Endothelial cell (in vitro differentiated cells): ENCODE data around the gene CA7. TPM values are rescaled to one million over a fixed set of nuclear protein-coding genes. Genes with fewer than 3 reads are reported as not detected.

ENCODE experiments used
- DNase-seq: peaks from one replicate; pipeline ENCODE4 v3.0.0; 2021; ENCODE audit warnings: low spot score
- H3K27ac Mint-ChIP-seq: one replicate; pipeline ENCODE4 v1.8.0; 2021; ENCODE audit warnings: mixed read lengths, inconsistent platforms; ENCODE audit not compliant: unreplicated experiment
- H3K27me3 Mint-ChIP-seq: one replicate; pipeline ENCODE4 v1.8.0; 2021; ENCODE audit warnings: mild to moderate bottlenecking, moderate library complexity, mixed read lengths, inconsistent platforms; ENCODE audit not compliant: unreplicated experiment
- H3K36me3 Mint-ChIP-seq: one replicate; pipeline ENCODE4 v1.8.0; 2021; ENCODE audit warnings: mild to moderate bottlenecking, low read depth, mixed read lengths, inconsistent platforms; ENCODE audit not compliant: unreplicated experiment
- H3K4me1 Mint-ChIP-seq: one replicate; pipeline ENCODE4 v1.8.0; 2021; ENCODE audit warnings: mild to moderate bottlenecking, mixed read lengths, inconsistent platforms; ENCODE audit not compliant: unreplicated experiment
- H3K4me3 Mint-ChIP-seq: one replicate; pipeline ENCODE4 v1.8.0; 2021; ENCODE audit warnings: mild to moderate bottlenecking, mixed read lengths, inconsistent platforms; ENCODE audit not compliant: unreplicated experiment
- H3K9me3 Mint-ChIP-seq: one replicate; pipeline ENCODE4 v1.8.0; 2021; ENCODE audit warnings: mixed read lengths, inconsistent platforms; ENCODE audit not compliant: unreplicated experiment
- CTCF ChIP-seq: fragments of 200-600 bp; sonication (generic); IDR thresholded peaks from one replicate; pipeline ENCODE4 v1.5.0; 2021; ENCODE audit warnings: antibody characterized with exemption; ENCODE audit not compliant: unreplicated experiment
- total RNA-seq: library from RNA; stranded (reverse); fragmentation: NEBNext Ultra II Directional; extraction: Animal tissue kit (Norgen Biotek cat#: 25700); gene quantifications from one replicate; pipeline ENCODE4 v1.2.1, GENCODE V29; 2021; ENCODE audit not compliant: unreplicated experiment

The CA7 gene
- total RNA-seq, 1 donor from 2014 or later, result not detected

GRCh38 chr16:66857437-66857836 lies 13.2 kb downstream of the CA7 start:
- no peak overlapping the region for H3K27ac Mint-ChIP-seq
- no peak overlapping the region for H3K4me3 Mint-ChIP-seq
- no peaks in the 10 kb centered on the region for H3K4me1 Mint-ChIP-seq
- no peaks in the 10 kb centered on the region for H3K36me3 Mint-ChIP-seq
- H3K27me3 Mint-ChIP-seq, result no peaks in the 10 kb centered on the region
- H3K9me3 Mint-ChIP-seq, result no peaks in the 10 kb centered on the region
- DNase-seq, result no peak
- no peak for TF ChIP-seq CTCF

- Mint-ChIP-seq H3K27ac (no peak overlapping the region), H3K27me3 (no peaks in the 10 kb centered on the region), H3K4me1 (no peaks in the 10 kb centered on the region), H3K36me3 (no peaks in the 10 kb centered on the region), H3K4me3 (no peak overlapping the region), H3K9me3 (no peaks in the 10 kb centered on the region)
- DNase-seq, result no peak
- TF ChIP-seq CTCF, result no peak
These were observed 14.7 kb downstream of the CA7 start for GRCh38 chr16:66858740-66859396.

- TF ChIP-seq CTCF, result no peak
- H3K4me1 Mint-ChIP-seq, result no peaks in the 10 kb centered on the region
- no peak overlapping the region for H3K27ac Mint-ChIP-seq
- peaks cover 3% of the 10 kb centered on the region for H3K27me3 Mint-ChIP-seq
- no peaks in the 10 kb centered on the region for H3K9me3 Mint-ChIP-seq
- DNase-seq, result no peak
- no peaks in the 10 kb centered on the region for H3K36me3 Mint-ChIP-seq
- H3K4me3 Mint-ChIP-seq, result no peak overlapping the region
These were observed 15.3 kb downstream of the CA7 start for GRCh38 chr16:66859397-66860068.

DNA sequence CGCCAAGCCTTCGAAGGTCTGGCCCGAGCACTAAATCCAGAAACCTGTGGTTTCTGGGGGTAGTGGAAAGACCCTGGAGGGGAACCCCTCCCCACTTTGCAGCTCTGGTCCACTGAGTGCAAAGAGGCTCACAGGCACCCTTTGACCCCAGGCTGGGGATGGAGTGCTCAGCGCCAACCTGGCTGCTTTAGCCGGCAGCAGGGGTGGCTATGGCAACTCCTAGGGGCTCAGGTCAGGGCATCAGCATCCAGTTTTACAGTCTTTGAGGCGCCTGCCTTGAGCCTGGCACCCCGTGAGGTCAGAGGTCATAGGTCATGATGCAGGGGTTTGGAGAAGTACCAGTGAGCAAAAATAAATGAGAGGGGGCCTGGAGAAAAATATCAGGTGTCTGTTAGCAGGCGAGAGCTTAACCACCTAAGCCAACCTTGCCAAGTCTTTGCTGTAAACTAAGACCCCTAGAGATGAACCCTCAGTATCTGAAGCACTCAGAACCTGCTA lies 17.9 kb downstream of the CA7 start:
- Mint-ChIP-seq H3K36me3 (no peaks in the 10 kb centered on the region), H3K4me1 (no peaks in the 10 kb centered on the region), H3K4me3 (no peak overlapping the region), H3K27me3 (peaks cover 3% of the 10 kb centered on the region), H3K27ac (no peak overlapping the region), H3K9me3 (no peaks in the 10 kb centered on the region)
- DNase-seq, result no peak
- TF ChIP-seq CTCF, result no peak

DNA sequence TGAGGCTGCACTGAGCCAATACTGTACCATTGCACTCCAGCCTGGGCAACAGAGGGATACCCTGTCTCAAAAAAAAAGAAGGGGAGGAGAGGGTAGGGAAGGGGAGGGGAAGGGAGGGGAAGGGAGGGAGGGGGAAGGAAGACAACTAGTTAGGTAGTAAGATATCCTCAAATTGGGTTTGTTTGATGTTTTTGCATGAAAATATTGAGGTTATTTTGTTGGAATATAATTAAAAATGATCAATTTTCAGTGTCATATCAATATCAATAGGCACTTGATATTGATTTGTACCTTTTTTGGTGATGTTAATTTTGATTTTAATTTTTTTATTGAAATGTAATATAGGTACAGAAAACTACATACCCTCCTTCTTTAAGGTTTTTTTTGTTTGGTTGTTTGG lies 19.5 kb downstream of the CA7 start:
- no peak for DNase-seq
- H3K4me1 Mint-ChIP-seq, result peaks cover 2% of the 10 kb centered on the region
- peaks cover 5% of the 10 kb centered on the region for H3K27me3 Mint-ChIP-seq
- no peak overlapping the region for H3K27ac Mint-ChIP-seq
- H3K36me3 Mint-ChIP-seq, result no peaks in the 10 kb centered on the region
- H3K4me3 Mint-ChIP-seq, result no peak overlapping the region
- no peak for TF ChIP-seq CTCF
- no peaks in the 10 kb centered on the region for H3K9me3 Mint-ChIP-seq
